GM06990 (cell line): ENCODE results near the gene CERKL.

Experiments
- DNase-seq: peaks from one replicate; pipeline ENCODE4 v3.0.0-alpha.2; 2011; ENCODE audit not compliant: insufficient read length; ENCODE audit errors: extremely low read depth
- H3K27me3 ChIP-seq: replicated peaks from 2 replicates; pipeline ENCODE4 v1.6.0; 2011; ENCODE audit warnings: low read length; ENCODE audit not compliant: control insufficient read depth, insufficient read depth
- H3K36me3 ChIP-seq: 2 replicates; pipeline ENCODE4 v1.5.1; 2011; ENCODE audit warnings: low read length; ENCODE audit not compliant: control insufficient read depth, insufficient read depth
- H3K4me3 ChIP-seq: replicated peaks from 2 replicates; pipeline ENCODE4 v1.5.1; 2011; ENCODE audit warnings: low read depth, mild to moderate bottlenecking, control low read depth, low read length
- TF ChIP-seq, protein P1 (sequence below): IDR thresholded peaks from 2 replicates; pipeline ENCODE4 v1.5.1; 2011; ENCODE audit warnings: low read length, control low read depth, mild to moderate bottlenecking, inconsistent platforms; ENCODE audit not compliant: insufficient read depth, poor library complexity, severe bottlenecking

The CERKL gene

GRCh38 chr2:181614874-181615638 lies 41.8 kb downstream of the CERKL start:
- no peak for DNase-seq
- no peaks in the 10 kb centered on the region for H3K36me3 ChIP-seq
- no peak overlapping the region for H3K4me3 ChIP-seq
- TF ChIP-seq, protein P1, sequence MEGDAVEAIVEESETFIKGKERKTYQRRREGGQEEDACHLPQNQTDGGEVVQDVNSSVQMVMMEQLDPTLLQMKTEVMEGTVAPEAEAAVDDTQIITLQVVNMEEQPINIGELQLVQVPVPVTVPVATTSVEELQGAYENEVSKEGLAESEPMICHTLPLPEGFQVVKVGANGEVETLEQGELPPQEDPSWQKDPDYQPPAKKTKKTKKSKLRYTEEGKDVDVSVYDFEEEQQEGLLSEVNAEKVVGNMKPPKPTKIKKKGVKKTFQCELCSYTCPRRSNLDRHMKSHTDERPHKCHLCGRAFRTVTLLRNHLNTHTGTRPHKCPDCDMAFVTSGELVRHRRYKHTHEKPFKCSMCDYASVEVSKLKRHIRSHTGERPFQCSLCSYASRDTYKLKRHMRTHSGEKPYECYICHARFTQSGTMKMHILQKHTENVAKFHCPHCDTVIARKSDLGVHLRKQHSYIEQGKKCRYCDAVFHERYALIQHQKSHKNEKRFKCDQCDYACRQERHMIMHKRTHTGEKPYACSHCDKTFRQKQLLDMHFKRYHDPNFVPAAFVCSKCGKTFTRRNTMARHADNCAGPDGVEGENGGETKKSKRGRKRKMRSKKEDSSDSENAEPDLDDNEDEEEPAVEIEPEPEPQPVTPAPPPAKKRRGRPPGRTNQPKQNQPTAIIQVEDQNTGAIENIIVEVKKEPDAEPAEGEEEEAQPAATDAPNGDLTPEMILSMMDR: no peak
- H3K27me3 ChIP-seq: no peaks in the 10 kb centered on the region

DNA sequence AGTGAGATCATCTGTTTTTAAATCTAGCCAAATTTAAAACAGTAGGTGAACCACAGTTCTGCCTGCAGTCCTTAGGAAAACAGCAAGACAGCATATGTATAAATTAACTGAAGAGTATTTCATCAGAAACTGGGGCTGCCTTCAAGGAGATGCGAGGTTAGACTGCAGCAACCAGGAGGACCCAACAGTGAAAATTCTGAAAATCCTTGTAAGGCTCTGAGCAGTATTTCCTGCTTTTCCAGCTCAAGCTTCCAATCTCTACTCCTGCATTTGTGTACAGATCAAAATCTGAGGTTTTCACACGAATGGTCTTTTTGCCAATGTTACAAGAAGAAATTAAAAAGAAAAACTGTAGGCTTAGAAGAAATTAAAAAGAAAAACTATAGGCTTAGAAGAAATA lies 43.7 kb downstream of the CERKL start:
- H3K4me3 ChIP-seq: no peak overlapping the region
- H3K36me3 ChIP-seq: no peaks in the 10 kb centered on the region
- TF ChIP-seq, protein P1: no peak
- H3K27me3 ChIP-seq: no peaks in the 10 kb centered on the region
- DNase-seq: no peak

DNA sequence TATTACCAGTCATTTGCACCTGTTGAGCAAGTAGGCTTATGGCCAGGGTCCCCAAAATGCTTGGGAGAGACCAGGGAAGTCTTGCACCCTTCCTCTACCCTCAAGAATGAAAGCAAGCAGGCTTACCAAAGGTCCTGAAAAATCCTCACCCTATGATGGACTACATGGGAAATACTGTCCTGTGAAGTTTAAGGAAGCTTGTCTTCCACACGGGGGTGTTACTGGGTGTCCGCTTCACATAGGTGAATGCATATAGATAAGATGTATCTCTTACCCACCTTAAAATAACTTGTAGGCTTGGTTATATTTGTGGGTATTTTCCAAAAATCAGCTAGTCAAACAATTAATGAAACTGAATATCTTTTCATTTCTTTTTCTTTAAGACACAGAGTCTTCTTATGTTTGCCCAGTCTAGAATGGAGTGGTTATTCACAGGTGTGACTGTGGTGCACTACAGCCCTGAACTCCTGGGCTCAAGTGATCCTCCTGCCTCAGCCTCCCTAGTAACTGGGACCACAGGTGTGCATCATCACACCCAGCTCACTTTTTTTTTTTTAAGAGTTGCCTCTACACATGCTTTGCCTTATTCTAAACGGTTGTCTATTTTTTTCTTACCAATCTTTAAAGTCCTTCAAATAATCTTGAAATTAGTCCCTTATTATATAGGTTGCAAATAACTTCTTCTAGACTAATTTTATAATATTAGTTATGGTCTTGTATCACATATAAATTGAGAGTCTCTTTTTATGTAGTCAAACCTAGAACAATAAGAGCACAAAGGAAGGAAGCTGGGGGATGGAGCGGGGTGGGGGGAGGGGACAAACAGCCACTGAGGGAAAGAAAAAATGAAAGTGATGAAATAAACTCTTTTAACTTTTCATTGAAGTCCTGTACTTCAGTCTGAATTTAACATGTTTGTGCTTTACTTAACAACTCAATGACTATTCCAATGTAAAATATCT lies 49.0 kb downstream of the CERKL start:
- TF ChIP-seq, protein P1: peak; percentile 36
- Histone ChIP-seq H3K27me3 (no peaks in the 10 kb centered on the region), H3K36me3 (no peaks in the 10 kb centered on the region), H3K4me3 (no peak overlapping the region)
- no peak for DNase-seq

GRCh38 chr2:181605889-181606837 lies 50.7 kb downstream of the CERKL start:
- no peaks in the 10 kb centered on the region for H3K36me3 ChIP-seq
- H3K4me3 ChIP-seq: no peak overlapping the region
- DNase-seq: no peak
- no peaks in the 10 kb centered on the region for H3K27me3 ChIP-seq
- TF ChIP-seq, protein P1: no peak

DNA sequence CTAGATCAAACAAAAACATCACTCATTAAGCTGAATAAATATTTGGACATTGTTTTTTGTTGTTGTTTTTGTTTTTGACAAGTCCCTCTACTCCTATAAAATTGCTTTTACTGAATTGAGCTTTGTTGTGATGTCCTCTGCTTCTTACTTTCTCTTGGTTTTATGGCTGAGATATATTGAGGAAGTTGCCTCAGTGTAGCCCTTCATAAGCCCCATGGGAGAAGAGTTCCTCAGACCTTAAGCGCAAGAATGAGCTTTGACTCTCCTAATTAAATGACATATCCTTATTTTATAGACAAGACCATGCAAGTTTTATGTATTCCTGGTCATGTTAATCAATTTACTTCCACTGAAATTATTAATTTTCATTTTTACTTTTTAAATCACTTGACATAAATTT lies 54.9 kb downstream of the CERKL start:
- H3K4me3 ChIP-seq: no peak overlapping the region
- no peak for DNase-seq
- H3K36me3 ChIP-seq: no peaks in the 10 kb centered on the region
- no peaks in the 10 kb centered on the region for H3K27me3 ChIP-seq
- TF ChIP-seq, protein P1: no peak
